Smooth muscle cell (in vitro differentiated cells): Measurements from ENCODE around the gene SCN1B. TPM values are rescaled to one million over a fixed set of nuclear protein-coding genes. Genes with fewer than 3 reads are reported as not detected.

Experiments used
- DNase-seq: peaks from one replicate; lab custom pipeline; 2025; ENCODE audit not compliant: unreplicated experiment; lab: John Stamatoyannopoulos, UW
- H2AFZ ChIP-seq: fragments of 200-600 bp; sonication (generic); 2 replicates; pipeline ENCODE4 v1.6.0; 2016; ENCODE audit warnings: antibody characterized with exemption, low read depth, mild to moderate bottlenecking
- H3F3A ChIP-seq: fragments of 200-600 bp; sonication (generic); 2 replicates; pipeline ENCODE4 v1.6.0; 2017; ENCODE audit warnings: antibody characterized with exemption, low read depth
- H3K27ac ChIP-seq: fragments of 200-600 bp; sonication (generic); 2 replicates; pipeline ENCODE4 v1.5.1; 2016; ENCODE audit warnings: low read depth, mild to moderate bottlenecking
- H3K27me3 ChIP-seq: fragments of 200-600 bp; sonication (generic); 2 replicates; pipeline ENCODE4 v1.6.1; 2016; ENCODE audit warnings: low read depth, mild to moderate bottlenecking
- H3K36me3 ChIP-seq: fragments of 200-600 bp; sonication (generic); 2 replicates; pipeline ENCODE4 v1.5.1; 2016; ENCODE audit warnings: low read depth
- H3K4me1 ChIP-seq: fragments of 200-600 bp; sonication (generic); 2 replicates; pipeline ENCODE4 v1.5.1; 2016; ENCODE audit warnings: low read depth
- H3K4me2 ChIP-seq: fragments of 200-600 bp; sonication (generic); 2 replicates; pipeline ENCODE4 v1.6.0; 2016; ENCODE audit warnings: mild to moderate bottlenecking
- H3K4me3 ChIP-seq: fragments of 200-600 bp; sonication (generic); 2 replicates; pipeline ENCODE4 v1.5.1; 2016; ENCODE audit warnings: mild to moderate bottlenecking
- H3K79me2 ChIP-seq: fragments of 200-600 bp; sonication (generic); 2 replicates; pipeline ENCODE4 v1.6.0; 2016; ENCODE audit warnings: low read depth, mild to moderate bottlenecking
- H3K9ac ChIP-seq: fragments of 200-600 bp; sonication (generic); 2 replicates; pipeline ENCODE4 v1.6.0; 2016; ENCODE audit warnings: low read depth
- H3K9me3 ChIP-seq: fragments of 200-600 bp; sonication (generic); replicated peaks from 2 replicates; pipeline ENCODE4 v1.5.1; 2016; ENCODE audit warnings: low read depth
- H4K20me1 ChIP-seq: fragments of 200-600 bp; sonication (generic); 2 replicates; pipeline ENCODE4 v1.6.0; 2016; ENCODE audit warnings: low read depth
- CTCF ChIP-seq: fragments of 200-600 bp; sonication (generic); IDR thresholded peaks from 2 replicates; pipeline ENCODE4 v1.5.1; 2017; ENCODE audit warnings: borderline replicate concordance, mild to moderate bottlenecking, antibody characterized with exemption; ENCODE audit not compliant: insufficient read depth, poor library complexity, severe bottlenecking
- WGBS: methylation state at CpG from one replicate; pipeline ENCODE4 v1.1.7; 2016; ENCODE audit warnings: low lambda C conversion rate; 5-methylcytosine and 5-hydroxymethylcytosine counted together
- polyA plus RNA-seq: library from polyadenylated mRNA; unstranded; fragments of >200 nt; fragmentation: Nextera tagmentation; extraction: Ambion mirVana; gene quantifications from 2 replicates; pipeline ENCODE4 v1.2.1, GENCODE V29; 2016
- total RNA-seq: library from RNA; depleted of rRNA; stranded (reverse); fragments of >200 nt; gene quantifications from 2 replicates; pipeline ENCODE4 v1.2.3, GENCODE V29; 2014

SCN1B gene
- total and polyA plus RNA-seq, 2 experiments from 2014 or later: 0.99 to 2.2 TPM

GRCh38 chr19:34984287-34984686 is 46.0 kb upstream of the SCN1B start:
- Histone ChIP-seq H3K27ac (no peak overlapping the region), H3K4me1 (no peaks in the 10 kb centered on the region), H3K27me3 (no peaks in the 10 kb centered on the region), H2AFZ (no peak overlapping the region), H3K9ac (no peak overlapping the region), H3K79me2 (no peaks in the 10 kb centered on the region), H3F3A (no peaks in the 10 kb centered on the region), H3K4me3 (no peak overlapping the region), H3K36me3 (no peaks in the 10 kb centered on the region), H3K4me2 (no peak overlapping the region), H3K9me3 (no peaks in the 10 kb centered on the region), H4K20me1 (no peaks in the 10 kb centered on the region)
- WGBS: 93% methylated on average over 3 of the region's 3 CpGs
- TF ChIP-seq CTCF: no peak
- DNase-seq: no peak

GRCh38 chr19:34985249-34986022 is 44.8 kb upstream of the SCN1B start:
- Histone ChIP-seq H2AFZ (peak overlapping the region; percentile 62), H3K4me3 (no peak overlapping the region), H3K4me2 (no peak overlapping the region), H3K9ac (no peak overlapping the region), H3K36me3 (no peaks in the 10 kb centered on the region), H3F3A (no peaks in the 10 kb centered on the region), H4K20me1 (no peaks in the 10 kb centered on the region), H3K79me2 (no peaks in the 10 kb centered on the region), H3K9me3 (no peaks in the 10 kb centered on the region), H3K4me1 (no peaks in the 10 kb centered on the region), H3K27ac (no peak overlapping the region), H3K27me3 (no peaks in the 10 kb centered on the region)
- no peak for TF ChIP-seq CTCF
- DNase-seq: no peak
- WGBS: 64% methylated on average over 7 of the region's 7 CpGs

DNA sequence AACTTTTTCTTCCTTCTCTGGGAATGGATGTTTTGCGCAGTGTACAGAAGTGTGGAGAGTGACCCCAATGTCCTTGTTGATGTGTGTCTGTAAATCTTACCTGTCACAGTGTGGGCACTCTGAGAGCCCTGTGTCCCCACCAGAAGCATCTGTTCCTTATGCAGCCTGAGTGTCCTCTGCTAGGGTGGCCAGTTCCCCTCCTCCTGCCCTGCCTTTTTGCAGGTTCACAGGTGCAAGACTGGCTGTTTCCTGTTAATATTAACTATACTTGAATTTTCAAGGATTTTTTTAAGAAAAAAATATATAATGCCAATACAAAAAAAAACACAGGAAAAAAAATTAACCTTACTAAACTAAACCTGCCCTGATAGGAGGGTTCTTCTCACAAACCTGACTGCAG is 42.2 kb upstream of the SCN1B start:
- Histone ChIP-seq H3K79me2 (no peaks in the 10 kb centered on the region), H3K27me3 (no peaks in the 10 kb centered on the region), H3K9ac (no peak overlapping the region), H4K20me1 (no peaks in the 10 kb centered on the region), H2AFZ (no peak overlapping the region), H3F3A (no peaks in the 10 kb centered on the region), H3K4me1 (no peaks in the 10 kb centered on the region), H3K4me3 (no peak overlapping the region), H3K27ac (no peak overlapping the region), H3K36me3 (no peaks in the 10 kb centered on the region), H3K9me3 (no peaks in the 10 kb centered on the region), H3K4me2 (no peak overlapping the region)
- no peak for DNase-seq
- 100% methylated on average over 1 of the region's 1 CpG for WGBS
- TF ChIP-seq CTCF: no peak

DNA sequence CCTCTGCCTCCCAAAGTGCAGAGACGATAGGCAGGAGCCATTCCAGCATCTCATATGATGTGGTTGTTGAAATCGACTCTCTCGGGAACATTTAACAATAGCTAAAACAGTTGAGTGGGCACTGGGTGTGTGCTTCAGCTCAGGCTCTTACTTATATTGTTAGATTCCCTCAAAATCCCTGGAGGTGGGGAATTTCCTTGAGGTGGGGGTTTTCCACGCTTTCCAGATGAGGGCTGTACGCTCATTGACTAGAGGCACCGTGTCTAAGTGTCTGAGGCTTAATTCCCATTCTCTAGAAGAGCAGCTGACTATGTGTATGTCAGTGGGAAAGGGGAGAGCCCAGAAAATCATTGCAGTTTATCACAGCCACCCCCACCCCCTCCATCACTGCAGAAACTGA is 41.0 kb upstream of the SCN1B start:
- no peaks in the 10 kb centered on the region for H4K20me1 ChIP-seq
- 86% methylated on average over 6 of the region's 6 CpGs for WGBS
- DNase-seq: no peak

More for the DNA sequence above, 41.0 kb upstream of the SCN1B start:
- Histone ChIP-seq H3K4me2 (no peak overlapping the region), H2AFZ (no peak overlapping the region), H3K9me3 (no peaks in the 10 kb centered on the region), H3K79me2 (no peaks in the 10 kb centered on the region), H3K4me1 (no peaks in the 10 kb centered on the region), H3K9ac (no peak overlapping the region), H3K4me3 (no peak overlapping the region), H3K27me3 (no peaks in the 10 kb centered on the region), H3F3A (no peaks in the 10 kb centered on the region), H3K27ac (no peak overlapping the region), H3K36me3 (no peaks in the 10 kb centered on the region)
- TF ChIP-seq CTCF: no peak
